ENCODE results near the gene KRT73.

KRT73 gene

DNA sequence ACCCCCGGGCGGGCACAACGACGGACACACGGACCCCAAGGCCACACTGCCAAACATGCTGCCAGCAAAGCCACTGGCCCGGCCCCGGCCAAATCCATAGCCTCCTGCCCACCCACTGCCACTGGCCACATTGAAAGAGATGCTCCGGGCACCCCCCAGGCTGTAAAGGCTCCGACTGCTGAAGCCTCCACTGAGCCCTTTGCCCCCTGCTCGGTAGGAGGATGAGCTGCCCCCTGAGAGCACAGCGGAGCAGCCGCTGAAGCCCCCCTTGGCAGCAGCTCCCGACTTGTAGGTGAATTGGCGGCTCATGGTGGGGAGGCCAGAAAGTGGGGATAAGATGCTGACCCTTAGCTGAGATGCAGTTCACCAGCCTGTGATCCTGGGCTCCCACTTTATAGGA, at the start of gene KRT73:
TSS of gene KRT73 (minus strand) at position 344 of the 400 bp plus-strand sequence. CDS start at position 309, 35 bp downstream.
- no peak for DNase-seq

DNA sequence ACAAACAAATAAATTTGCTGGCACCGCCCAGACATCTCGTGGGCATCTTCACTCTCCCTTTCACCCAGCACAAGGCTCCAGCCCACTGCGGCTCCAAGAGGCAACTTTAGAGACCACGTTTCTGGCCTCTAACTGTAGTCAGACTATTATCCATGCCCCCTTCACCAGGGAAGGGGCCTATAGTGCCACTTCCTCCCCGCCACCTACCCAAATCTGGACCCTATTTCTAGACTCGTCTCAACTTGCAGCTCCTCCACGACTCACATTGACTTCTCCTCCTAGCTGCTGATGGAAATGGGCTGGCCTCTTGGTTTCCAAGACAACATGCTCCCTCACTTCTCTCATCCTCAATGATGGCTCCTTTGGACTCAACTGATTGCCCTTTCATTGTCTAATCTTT, 49.6 kb upstream of the KRT73 start:
- DNase-seq = no peak

DNA sequence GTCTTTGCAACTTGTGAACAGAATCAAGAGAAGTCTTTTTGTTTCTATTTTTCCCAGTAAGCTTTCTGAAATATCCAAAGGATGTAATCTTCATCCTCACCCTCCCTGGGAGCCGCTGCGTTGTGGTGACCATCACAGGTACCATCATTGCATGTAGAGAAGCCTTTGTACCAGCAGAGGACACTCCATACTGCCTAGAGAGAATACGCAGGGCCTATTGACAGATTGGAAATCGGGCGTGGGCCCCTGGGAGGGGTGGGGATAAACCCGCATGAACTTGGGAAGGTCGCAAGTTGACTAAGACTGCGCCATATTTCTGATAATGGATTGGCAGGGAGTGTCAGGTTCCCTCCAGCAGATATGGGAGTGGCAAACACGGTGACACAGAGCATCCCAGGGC, 49.1 kb upstream of the KRT73 start:
- no peak for DNase-seq

DNA sequence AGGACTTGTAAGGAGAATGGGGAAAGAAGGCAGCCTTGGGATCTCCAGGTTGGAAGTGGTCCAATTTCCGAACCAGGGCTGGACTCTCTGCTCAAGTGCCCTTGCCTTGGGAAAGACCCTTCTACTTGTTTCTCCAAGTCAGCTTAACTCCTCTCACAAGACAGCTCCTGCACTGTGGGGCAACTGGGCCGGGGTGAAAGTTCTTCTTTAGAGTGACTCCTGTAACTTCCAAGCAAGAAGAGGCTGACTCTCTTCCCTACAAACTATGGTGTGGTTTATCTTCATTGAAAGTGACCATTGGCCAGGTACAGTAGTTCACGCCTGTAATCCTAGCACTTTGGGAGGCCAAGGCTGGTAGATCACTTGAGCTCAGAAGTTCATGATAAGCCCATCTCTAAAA, 48.1 kb upstream of the KRT73 start:
- DNase-seq = no peak

DNA sequence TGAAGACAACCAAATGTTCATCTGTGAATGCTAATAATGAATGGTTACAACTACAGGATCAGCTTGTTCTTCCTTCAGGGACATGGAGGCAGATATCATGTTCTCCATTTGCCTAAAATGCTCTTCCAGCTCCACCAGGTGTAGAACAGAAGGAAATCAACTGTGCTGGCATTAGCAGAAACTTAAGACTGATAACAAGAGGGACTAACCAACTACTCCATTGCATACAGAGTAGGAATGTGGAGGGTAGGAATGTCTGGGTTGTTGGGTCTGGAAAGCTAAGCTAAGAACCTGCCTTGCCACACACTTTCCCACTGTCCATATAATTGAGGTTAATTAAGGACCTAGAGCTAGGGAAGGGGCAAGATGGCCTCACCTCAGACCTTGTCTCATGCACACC, 45.1 kb upstream of the KRT73 start:
- peak; percentile 27 for DNase-seq

DNA sequence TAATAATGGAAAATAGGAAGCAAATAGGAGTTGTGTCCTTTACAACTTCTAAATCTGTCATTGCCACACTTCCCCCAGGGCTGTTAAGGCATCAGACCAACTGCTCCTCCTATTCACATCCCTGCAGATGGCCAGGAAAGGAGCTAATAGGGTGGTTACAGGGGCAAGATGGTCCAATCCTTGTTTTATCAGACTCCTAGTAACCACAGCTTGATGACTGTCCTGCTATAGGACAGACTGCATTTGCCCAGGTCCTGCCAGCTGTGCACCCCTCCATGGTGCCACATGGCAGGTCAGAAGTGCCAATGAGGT, 44.5 kb upstream of the KRT73 start:
- DNase-seq = peak; percentile 79

DNA sequence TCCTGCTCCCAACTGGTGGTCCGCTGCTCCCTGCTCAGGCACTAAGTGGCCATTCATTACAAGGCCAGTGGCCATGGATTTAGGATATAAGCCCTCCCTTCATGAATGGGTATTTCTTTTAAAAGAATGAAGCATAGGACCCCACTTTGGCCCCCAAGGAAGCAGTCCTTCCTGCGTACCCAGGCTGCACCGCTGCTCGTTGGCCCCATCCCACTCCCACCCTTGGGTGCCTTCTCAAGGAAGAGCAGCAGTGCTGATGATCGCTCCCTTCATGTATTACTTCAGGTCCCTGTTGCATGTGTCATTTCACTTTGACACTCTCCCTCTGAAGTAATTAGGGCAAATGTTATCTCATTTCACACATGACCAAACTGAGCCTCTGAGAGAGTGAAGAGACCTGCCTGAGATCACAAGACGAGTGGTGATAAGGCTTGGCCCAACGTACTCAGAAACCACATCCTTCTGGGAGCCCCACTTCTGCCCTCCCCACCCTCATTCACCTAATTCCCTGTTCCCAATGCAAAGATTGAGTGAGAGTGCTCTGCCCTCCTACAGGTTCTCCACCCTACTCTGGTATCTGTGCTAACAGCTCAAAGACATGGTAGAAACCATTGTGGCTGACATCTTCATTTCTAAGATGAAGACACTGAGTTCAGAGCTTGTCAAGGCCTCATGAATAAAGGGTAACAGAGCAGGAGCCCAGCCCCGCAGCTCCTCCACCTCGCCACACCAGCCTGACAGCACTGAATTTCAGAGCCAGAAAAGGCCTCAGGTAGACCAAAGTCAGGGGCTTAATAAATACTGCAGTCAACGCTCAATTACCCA, 43.9 kb upstream of the KRT73 start:
- DNase-seq = peak; percentile 98

DNA sequence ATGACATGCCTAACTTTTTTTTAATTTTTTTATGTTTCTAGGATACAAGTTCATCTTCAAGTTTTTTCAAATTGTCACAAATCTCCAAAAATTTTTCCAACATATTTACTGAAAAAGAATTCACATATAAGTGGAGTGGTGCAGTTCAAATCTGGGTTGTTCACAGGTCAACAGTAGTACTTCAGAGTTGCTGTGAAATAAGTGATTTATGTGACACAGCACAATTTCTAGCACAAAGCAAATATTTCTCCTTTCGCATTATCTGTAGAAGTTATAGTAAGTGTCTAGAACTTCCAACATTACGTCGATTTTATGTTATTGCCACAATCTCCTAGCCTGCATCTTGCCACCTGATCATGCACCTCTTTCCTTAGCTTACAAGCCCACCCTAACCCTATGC, 43.3 kb upstream of the KRT73 start:
- peak; percentile 62 for DNase-seq

DNA sequence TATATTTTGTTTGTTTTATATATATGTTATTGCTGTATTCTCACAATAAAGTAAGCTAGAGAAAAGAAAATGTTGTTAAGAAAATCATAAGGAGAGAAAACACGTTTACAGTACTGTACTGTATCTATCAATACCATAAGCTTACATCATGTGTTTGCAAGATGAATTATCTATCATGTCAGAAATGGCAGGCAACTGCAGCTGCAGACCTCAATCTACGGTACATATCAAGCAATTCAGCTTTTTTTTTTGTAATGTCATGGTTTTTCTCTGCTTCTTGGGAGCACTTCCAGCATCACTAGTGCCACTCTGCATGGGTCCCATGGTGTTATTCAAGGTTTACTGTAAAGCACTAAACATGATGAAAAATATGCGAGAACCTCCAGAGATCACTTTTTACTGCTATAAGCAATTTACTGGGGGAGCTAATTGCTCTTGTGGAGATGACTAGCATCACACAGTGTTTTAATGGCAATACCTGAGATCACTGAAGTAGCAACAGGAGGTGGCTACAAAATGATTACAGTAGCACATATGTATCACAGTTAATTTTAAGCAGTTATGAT, 42.7 kb upstream of the KRT73 start:
- DNase-seq = peak; percentile 73

DNA sequence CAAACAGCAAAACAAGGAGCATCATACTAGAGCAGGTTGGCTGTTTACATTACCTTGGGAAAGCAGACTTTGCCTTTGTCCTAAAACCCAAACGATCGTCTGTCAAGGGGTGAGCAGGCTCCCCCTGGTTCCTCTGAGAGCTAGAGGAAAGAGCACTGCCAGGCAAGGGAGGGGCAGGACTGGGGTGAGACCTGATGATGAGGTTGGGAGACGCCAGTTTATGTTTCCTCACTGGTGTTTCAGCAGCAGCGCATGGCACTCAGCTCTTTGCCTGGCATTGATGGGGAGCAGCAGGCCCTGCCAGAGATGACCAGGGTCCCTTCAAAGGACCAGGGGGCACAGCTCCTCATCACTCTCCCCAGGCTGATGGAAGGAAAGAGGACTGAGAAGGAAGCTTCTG, 41.6 kb upstream of the KRT73 start:
- DNase-seq = no peak

DNA sequence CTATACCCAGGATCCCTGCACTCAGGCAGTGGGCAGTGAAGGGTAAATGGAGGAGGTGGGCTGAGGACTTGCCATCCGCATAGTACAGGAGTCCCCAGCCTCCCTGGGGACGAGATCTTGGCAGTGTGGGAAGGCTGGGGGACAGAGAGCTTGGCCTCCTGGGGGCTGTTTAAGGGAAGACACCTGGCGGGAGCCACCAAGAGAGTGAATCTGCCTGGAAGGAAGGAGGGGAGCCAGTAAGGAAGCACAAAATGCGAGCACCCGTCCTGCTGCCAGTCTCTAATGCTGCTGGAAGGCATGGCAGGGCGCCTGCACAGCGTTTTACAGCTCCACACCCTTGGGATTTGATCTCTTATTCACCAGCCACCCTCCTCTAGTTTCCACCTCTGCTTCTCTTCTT, 41.0 kb upstream of the KRT73 start:
- no peak for DNase-seq

DNA sequence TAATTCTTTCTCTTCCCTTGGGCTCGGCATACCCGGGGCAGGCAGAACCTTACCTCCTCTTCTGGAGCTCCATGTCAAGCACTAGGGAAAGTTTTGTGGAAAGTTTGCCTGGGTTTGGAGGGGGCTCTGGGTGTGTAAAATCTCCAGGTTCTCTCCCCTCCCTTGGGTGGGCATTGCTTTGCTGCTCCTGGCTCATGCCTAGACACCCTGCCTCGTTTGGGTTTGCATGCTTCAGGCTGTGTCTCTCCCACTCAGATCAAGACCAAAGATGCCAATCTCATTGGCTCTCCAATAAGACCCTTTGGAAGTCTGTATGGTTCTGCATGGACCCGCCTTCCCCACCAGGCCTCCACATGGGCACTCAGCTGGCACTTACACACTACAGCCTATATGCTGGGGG, 39.8 kb upstream of the KRT73 start:
- no peak for DNase-seq

DNA sequence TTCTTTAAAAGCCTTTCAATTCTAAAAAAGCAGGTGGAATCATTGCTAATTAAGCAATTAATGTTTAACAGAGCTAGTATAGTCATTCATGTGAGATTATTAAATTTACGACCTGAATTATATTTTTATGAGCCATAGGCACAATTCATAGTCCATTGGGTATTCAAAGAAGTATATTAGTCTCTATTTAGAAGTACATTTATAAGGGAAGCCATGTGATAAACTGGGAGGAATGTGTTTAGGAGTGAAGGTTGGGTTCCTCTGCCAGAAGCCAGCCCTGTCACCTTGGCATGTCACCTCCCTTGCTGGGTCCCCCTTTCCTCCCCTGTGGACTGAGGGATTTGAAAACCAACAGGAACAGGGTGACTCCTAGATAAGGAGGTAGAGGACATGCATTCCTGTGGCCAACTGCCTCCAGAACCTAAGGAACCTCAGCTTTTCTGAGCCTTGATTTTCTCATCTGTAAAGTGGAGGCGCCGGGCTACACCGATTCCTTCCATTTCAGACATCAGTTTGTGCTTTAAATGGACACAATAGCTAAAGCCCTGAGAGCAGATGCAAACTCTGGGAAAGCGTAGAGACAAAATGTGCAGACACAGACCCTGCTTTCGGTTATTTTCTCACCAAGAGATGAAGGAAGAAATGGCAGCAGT, 39.0 kb upstream of the KRT73 start:
- DNase-seq = no peak

DNA sequence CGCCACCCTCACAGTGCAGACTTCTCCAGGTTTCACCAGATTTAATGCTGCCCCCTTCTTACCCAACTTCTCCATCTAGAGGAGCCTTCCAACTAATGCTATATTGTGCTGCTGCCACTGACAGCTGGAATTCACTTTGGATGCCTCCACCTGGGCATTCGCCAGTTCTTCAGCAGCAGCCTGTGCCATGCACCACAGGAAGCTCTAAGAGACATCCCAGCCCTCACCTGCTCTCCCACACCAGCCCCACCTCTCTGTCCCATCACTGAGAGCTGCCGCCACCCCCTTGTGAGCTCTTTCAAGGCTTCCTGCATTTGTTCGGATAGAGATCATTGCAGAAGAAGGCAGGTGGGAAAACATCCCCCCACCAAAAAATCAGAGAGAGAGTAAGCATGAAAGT, 38.3 kb upstream of the KRT73 start:
- DNase-seq = no peak

DNA sequence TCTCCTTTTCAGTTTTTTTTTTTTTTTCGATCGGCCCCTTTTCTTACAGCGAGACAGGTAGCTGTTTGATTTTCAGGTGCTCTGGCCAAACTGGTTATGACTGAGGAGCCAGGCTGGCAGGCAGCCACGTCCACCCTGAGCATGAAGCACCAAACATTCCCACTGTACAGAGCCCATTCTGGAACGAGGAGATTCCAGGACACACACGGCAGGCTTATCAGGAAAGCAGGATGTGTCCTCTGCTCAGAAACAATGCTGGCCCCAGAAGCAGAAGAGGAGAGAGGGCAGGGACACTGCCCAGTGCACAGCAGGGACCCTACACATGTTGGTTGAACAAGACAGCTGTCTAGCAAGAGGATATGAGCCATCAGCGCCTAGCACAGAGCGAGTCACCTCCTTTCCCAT, 37.4 kb upstream of the KRT73 start:
- DNase-seq = no peak

DNA sequence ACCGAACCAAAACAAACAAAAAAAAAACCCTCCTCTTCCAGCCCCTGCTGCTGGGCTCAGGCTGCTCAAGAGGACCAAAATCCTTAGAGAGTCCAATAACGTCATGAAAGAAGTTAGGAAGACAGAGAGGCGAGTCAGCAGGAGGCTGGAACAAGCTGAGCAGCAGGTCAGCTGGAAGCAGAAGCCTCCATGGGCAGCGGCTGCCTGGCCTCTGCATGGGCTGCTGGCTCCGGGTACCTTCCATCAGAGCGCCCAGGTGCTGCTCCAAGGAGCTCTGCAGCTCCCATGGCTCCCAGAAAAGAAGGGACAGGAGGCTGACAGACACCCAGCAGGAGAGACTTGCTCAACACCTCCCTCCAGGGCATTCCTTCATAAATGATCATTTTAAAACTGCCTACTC, 36.9 kb upstream of the KRT73 start:
- no peak for DNase-seq

DNA sequence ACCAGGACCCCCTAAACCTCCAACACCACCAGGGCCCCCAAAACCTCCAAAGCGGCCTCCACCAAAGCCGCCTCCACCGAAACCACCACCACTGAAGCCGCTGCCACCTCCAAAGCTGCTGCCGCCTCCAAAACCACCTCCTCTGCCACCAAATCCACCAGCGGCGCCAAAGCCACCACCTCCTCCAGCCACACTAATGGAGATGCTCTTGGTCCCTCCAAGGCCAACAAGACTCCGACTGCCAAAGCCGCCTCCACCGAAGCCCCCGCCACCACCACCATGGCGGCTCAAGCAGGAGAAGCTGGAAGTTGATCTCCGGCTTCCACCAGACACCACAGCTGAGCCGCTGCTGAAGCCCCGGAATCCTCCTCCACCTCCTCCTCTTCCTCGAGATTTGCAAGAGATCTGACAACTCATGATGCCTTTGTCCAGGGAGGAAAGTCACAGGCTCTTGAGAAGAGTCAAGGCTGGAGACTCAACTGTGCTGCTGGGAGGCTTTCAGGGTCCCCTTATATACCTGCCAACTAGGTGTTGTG, 33.4 kb upstream of the KRT73 start, which contains the start of gene KRT2:
TSS of gene KRT2 (minus strand) at position 486 of the 536 bp plus-strand sequence. CDS start at position 417, 69 bp downstream.
- DNase-seq = no peak

DNA sequence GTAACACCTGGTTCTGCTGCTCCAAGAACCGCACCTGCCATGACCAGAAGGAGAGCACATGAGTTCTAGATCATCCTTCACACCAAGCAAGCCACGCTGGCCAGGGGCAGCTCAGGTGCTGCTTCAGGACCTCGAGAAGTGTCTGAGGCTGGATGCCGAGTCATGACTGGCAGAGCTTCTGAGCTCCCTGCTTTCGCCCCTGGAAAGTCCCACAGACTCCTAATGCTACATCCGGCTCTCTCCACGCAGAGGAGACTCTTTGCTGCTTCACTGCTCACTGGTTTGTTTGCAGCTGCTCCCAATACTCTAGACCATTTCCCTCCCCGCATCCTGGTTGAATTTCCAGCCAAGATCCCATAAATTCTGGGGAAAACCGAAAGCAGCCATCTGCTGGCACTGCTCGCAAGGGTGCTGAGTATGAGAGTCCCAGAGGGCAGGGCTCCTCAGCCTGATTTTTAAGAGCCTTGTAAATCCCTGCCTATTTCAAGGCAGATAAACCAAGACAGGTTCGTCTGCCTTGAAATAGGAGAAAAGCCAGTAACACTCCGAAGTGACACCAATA, 32.2 kb upstream of the KRT73 start:
- no peak for DNase-seq

DNA sequence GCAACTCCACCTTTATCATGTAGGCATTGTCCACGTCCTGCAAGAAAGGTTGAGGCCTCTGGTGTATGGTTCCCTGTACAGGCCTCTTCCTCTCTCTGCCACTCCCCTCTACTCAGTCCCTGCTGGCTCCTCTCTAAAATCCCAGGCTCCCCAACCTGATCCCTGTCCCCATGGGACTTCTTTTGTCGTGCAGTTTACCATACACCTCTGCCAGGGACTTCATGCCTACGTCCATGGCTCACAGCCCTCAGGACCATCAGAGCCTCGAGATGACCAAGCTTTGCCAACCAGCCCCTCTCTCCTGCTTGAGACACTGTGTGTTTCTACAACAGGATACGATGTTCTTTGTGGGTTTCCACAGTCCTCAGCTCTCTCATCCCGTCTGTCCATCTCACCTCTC, 30.7 kb upstream of the KRT73 start:
- no peak for DNase-seq

DNA sequence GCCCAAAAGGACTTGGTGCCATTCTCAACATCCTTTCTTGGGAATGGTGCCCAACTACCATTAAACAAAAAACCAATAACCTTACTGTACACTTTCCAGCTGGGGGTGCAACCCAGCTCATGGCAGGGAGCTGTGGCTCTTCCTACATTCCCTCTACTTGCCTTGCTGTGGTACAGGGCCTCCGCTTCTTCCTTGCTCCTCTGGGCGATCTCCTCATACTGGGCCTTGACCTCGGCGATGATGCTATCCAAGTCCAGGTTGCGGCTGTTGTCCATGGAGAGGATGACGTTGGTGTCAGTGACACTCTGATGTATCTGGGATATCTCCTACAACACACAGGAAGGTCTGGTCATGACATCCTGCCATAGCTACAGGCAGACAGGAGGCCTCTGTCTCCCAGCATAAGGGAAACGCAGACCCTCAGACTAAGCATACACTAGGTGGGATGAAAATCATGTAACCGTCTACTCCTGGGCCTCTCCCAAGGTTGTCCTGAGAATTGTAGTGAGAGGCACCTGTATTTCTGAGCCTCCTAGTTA, 29.7 kb upstream of the KRT73 start:
- DNase-seq = no peak

DNA sequence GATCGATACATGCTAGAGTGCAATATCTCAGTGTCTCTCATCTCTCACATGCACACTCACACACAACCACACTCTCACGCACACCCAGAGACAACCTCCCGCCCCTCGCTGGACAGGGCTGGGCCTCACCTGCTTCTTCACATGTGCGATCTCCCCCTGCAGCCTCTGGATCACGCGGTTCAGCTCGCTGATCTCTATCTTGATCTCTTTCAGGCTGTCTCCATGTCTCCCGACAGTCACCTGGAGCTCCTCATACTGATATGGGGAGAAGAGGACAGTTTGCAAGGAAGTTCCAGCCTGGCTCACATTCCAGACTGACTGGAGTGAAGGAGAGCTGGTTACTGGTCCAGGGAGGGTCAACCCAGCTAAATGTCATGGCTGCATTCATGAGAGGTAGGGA, 29.2 kb upstream of the KRT73 start:
- DNase-seq = no peak

DNA sequence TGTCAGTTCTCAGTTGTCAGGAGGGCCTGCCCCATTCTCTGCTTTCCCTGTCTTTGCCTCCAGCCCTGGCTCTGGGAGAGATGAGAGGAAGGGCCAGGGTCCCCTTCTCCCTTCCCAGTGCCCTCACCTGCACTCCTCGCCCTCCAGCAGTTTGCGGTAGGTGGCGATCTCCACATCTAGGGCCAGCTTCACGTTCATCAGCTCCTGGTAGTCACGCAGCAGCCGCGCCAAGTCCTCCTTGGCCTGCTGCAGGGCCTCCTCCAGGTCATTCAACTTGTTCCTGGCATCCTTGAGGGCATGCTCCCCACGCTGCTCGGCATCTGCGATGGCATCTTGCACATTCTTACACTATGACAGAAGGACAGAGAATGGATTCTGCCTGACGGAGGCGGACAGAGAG, 28.3 kb upstream of the KRT73 start:
- no peak for DNase-seq

DNA sequence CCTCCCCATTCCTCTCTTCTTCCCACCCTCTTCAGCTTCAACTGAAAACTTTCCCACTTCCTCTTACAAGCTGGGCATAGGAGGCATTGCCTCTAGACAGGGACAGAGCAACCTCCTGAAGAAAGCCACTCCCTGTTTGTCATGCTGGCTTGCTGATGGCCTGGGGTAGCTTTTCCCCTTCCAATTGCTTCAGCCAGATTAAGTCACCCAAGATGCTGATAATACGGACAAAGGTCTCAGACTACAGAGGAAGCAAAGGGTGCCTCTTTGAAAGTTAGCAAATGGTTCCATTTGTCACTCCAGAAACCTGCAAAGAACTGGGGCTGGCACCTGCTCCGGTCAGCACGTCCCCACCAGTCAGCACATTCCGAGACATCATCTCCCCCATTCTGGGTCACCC, 27.6 kb upstream of the KRT73 start:
- DNase-seq = peak; percentile 80
